Astrocyte of the spinal cord (primary cell): ENCODE data around the gene MIS18A.
"Not testable (repeated sequence)": the region's sequence is repeated elsewhere in the genome, so short reads cannot be mapped to it uniquely, and the experiment has no call there.

Source experiments
- DNase-seq: peaks from one replicate; pipeline ENCODE4 v3.0.0; 2011; ENCODE audit warnings: low read depth, low spot score
- H3K4me3 ChIP-seq: 2 replicates; pipeline ENCODE4 v1.5.1; 2011; ENCODE audit warnings: low read depth, mild to moderate bottlenecking, low read length, moderate library complexity
- CTCF ChIP-seq: IDR thresholded peaks from 2 replicates; pipeline ENCODE4 v1.5.1; 2012; ENCODE audit warnings: low read depth, mild to moderate bottlenecking, low read length, inconsistent platforms
- in situ Hi-C: cut with HindIII; loops from 2 replicates; pipeline ENCODE4 v1.10.0; 2017; ENCODE audit warnings: low sequenced_read_pairs

Gene MIS18A

DNA sequence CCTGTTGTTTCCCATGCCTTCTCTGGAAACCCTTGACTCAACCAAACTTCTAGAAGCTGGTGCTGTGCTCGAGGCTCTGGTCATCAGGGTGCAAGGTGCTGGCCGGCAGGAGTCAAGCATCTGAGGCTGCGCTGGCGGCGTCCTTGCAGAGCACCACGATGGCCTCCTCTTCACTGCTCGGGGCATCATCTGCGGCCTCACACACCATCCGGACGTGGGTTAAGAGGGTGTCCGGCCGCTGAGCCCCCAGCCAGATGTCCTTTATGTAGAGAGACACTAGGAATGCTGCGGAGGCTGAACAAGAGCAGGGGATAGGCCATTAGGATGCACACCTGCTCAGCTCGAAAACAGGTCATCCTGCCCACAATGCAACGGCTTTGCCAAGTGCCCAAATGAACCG lies 36.0 kb upstream of the MIS18A start:
- no peak overlapping the region for H3K4me3 ChIP-seq
- no peak for DNase-seq
- in situ Hi-C loops: no loop called here
- no peak for TF ChIP-seq CTCF

GRCh38 chr21:32312976-32313375 lies 34.1 kb upstream of the MIS18A start:
- no peak overlapping the region for H3K4me3 ChIP-seq
- DNase-seq: no peak
- TF ChIP-seq CTCF: no peak
- in situ Hi-C loops: no loop called here

DNA sequence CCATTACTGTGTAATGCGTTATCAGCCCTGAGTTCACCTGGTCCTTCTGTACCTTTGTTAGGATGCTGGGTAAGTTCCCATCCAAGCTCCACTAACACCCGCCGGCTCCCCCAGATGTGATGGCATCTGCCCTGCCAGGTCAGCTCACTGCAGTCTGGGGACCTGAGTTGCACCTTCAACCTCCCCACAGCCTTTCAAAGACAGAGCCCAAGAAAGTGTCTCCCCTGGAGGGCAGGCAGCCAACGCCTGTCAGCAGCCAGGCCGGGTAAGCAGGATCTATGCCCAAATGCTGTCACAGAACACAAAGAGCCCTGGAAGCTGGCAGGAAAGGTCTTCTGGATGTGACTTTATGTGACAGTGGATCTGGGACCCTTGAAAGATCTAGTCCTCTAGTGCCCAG lies 33.5 kb upstream of the MIS18A start:
- no peak overlapping the region for H3K4me3 ChIP-seq
- in situ Hi-C loops: no loop called here
- no peak for TF ChIP-seq CTCF
- DNase-seq: no peak

DNA sequence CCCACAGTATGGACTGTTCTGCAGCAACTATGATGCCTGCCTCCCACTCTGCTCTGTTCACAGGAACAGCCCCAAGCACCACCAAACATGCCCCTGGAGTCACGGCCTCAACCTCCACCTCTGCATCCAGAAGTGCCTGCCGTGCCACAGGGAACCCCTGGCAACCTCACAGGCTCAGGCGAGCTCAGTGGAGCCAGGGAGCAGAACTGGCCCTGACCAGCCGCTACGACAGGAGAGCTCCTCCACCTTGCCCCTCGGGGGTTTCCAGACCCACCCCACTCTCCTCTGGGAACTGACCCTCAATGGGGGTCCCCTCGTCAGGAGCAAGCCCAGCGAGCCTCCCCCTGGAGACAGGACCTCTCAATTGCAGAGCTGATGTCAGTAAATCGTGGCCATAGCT lies 32.8 kb upstream of the MIS18A start:
- no peak overlapping the region for H3K4me3 ChIP-seq
- no peak for TF ChIP-seq CTCF
- in situ Hi-C loops: no loop called here
- no peak for DNase-seq

DNA sequence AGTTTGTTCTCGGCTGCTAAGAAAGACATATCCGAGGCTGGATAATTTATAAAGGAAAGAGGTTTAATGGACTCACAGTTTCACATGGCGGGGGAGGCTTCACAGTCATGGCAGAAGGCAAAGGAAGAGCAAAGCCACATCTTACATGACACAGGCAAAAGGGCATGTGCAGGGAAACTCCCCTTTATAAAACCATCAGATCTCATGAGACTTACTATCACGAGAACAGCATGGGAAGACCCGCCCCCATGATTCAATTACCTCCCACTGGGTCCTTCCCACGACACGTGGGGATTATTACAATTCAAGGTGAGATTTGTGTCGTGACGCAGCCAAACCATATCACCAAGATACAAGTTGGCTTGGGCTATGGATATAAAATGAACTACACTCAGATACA lies 32.1 kb upstream of the MIS18A start:
- H3K4me3 ChIP-seq, in situ Hi-C loops, DNase-seq: not testable (repeated sequence)

- no peak for DNase-seq
- TF ChIP-seq CTCF: no peak
- in situ Hi-C loops: no loop called here
Measured at GRCh38 chr21:32309906-32310460, 31.1 kb upstream of the MIS18A start.

DNA sequence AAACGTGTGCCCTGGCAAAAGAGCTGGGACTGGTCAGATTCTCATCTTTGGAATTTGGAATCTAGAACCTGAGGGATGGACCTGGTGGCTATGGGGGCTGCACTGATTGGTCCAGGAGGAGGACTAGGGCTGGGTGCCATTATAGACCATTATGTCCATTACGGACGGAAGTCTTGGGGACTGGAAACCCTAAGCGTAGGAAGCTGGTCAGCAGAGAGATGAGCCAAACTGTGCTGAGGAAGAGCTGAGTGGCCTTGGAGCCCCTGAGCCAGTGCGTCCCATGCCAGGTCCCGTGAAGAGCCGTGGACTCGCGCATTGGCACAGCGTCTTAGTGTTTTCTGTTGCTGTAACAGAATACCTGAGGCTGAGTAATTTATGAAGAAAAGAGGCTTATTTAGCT lies 29.8 kb upstream of the MIS18A start:
- in situ Hi-C loops: no loop called here
- no peak for TF ChIP-seq CTCF
- DNase-seq: no peak
- H3K4me3 ChIP-seq: no peak overlapping the region

More at GRCh38 chr21:32309906-32310460, 31.1 kb upstream of the MIS18A start:
- no peak overlapping the region for H3K4me3 ChIP-seq
